GM10248 (cell line): Measurements from ENCODE around the gene DCTN2.

Experiments
- CTCF ChIA-PET: fragments of 300-600 bp; sonication (Branson Sonifier 250); formaldehyde crosslinking; extraction: SDS; loops from one replicate; lab custom pipeline; 2021; ENCODE audit warnings: antibody characterized with exemption; lab: Yijun Ruan, JAX
- POLR2A ChIA-PET: fragments of 350-650 bp; sonication (Branson Sonifier 250); formaldehyde crosslinking; extraction: SDS; loops from one replicate; lab custom pipeline; 2020; ENCODE audit warnings: antibody characterized with exemption; lab: Yijun Ruan, JAX
- DNase-seq: peaks from one replicate; pipeline ENCODE4 v3.0.0; 2012; ENCODE audit errors: extremely low spot score
- CTCF ChIP-seq: IDR thresholded peaks from 2 replicates; pipeline ENCODE4 v1.5.1; 2012; ENCODE audit warnings: mild to moderate bottlenecking, low read depth; ENCODE audit errors: extremely low read depth, missing control alignments, control extremely low read depth

DCTN2 gene

GRCh38 chr12:57579011-57579410 lies 32.0 kb upstream of the DCTN2 start:
- ChIA-PET POLR2A (no interaction called here), CTCF (interaction anchor here (1.1 to 7.2 kb wide), 3 partner anchors 10 to 43 kb away, joined by 3 to 155 read pairs (median 3); no protein-coding TSS in a partner anchor)
- no peak for TF ChIP-seq CTCF
- DNase-seq: no peak

GRCh38 chr12:57577981-57578758 lies 31.2 kb upstream of the DCTN2 start:
- CTCF ChIA-PET: no interaction called here
- no peak for TF ChIP-seq CTCF
- POLR2A ChIA-PET: no interaction called here
- no peak for DNase-seq

- ChIA-PET CTCF (interaction anchor here (0.7 to 2.3 kb wide), 6 partner anchors 30 to 118 kb away, joined by 3 to 6 read pairs (median 3); partner anchors contain the start of gene B4GALNT1), POLR2A (no interaction called here)
- DNase-seq: no peak
- no peak for TF ChIP-seq CTCF
Observed at GRCh38 chr12:57576613-57577160, 29.7 kb upstream of the DCTN2 start.

GRCh38 chr12:57575771-57576612 lies 29.0 kb upstream of the DCTN2 start:
- no peak for TF ChIP-seq CTCF
- DNase-seq: no peak
- ChIA-PET POLR2A (interaction anchor here (0.6 kb wide), 1 partner anchor 326 kb away, joined by 7 read pairs; no protein-coding TSS in a partner anchor), CTCF (interaction anchor here (0.6 to 12.9 kb wide), 10 partner anchors 7 to 117 kb away, joined by 3 to 134 read pairs (median 4); partner anchors contain the start of genes B4GALNT1 and GLI1)

- POLR2A ChIA-PET: no interaction called here
- TF ChIP-seq CTCF: no peak
- CTCF ChIA-PET: interaction anchor here (1.1 to 12.9 kb wide), 5 partner anchors 8 to 116 kb away, joined by 3 to 134 read pairs (median 4); partner anchors contain the start of gene GLI1
- DNase-seq: no peak
Observed at GRCh38 chr12:57574795-57575194, 27.8 kb upstream of the DCTN2 start.
